NT2/D1 (cell line): ENCODE measurements around the gene EPB41L1.

ENCODE experiments used
- DNase-seq: peaks from one replicate; pipeline ENCODE4 v3.0.0-alpha.2; 2011; ENCODE audit warnings: low read depth, low spot score
- H3K27me3 ChIP-seq: 2 replicates; pipeline ENCODE4 v1.6.0; 2011; ENCODE audit warnings: mild to moderate bottlenecking; ENCODE audit not compliant: insufficient read length, insufficient read depth
- H3K36me3 ChIP-seq: 2 replicates; pipeline ENCODE4 v1.6.1; 2011; ENCODE audit warnings: mild to moderate bottlenecking, low read length, mixed read lengths; ENCODE audit not compliant: insufficient read depth, insufficient read length
- H3K4me1 ChIP-seq: 2 replicates; pipeline ENCODE4 v1.5.1; 2011; ENCODE audit not compliant: insufficient read depth, insufficient read length
- H3K4me3 ChIP-seq: 2 replicates; pipeline ENCODE4 v1.5.1; 2011; ENCODE audit warnings: low read depth; ENCODE audit not compliant: insufficient read length
- H3K9ac ChIP-seq: 2 replicates; pipeline ENCODE4 v1.6.0; 2011; ENCODE audit warnings: low read depth; ENCODE audit not compliant: insufficient read length
- H3K9me3 ChIP-seq: 2 replicates; pipeline ENCODE4 v1.5.1; 2011; ENCODE audit warnings: mild to moderate bottlenecking, low read length; ENCODE audit not compliant: insufficient read depth
- SUZ12 ChIP-seq: IDR thresholded peaks from 2 replicates; pipeline ENCODE4 v1.6.1; 2011; ENCODE audit not compliant: insufficient read length, insufficient read depth; ENCODE audit errors: extremely low read depth
- YY1 ChIP-seq: IDR thresholded peaks from 2 replicates; pipeline ENCODE4 v1.6.1; 2011; ENCODE audit not compliant: insufficient read length, insufficient read depth
- ZNF274 ChIP-seq: IDR thresholded peaks from 2 replicates; pipeline ENCODE4 v1.6.1; 2011; ENCODE audit warnings: mild to moderate bottlenecking, low read depth, low read length

The EPB41L1 gene

DNA sequence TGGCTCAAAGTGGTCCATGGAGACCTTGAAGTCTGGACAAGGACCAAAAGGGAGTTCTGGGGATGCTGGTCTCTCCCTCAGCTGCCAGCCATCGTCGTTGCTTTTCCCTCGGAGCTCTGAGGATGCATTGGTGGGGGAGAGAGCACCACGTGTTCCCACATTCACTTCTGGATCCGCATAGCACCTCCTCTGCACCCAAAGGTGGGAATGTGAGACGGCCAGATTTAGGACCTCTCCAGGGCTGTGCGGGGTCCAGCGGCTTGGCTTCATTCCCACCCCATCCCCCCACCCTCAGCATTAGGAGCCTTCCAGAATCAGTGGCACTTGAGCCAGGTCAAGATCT is 1.1 kb downstream of the EPB41L1 start:
- Histone ChIP-seq H3K4me1 (peaks cover 23% of the 10 kb centered on the region), H3K9ac (peak overlapping the region; percentile 77), H3K27me3 (peaks cover 5% of the 10 kb centered on the region), H3K9me3 (no peaks in the 10 kb centered on the region), H3K36me3 (no peaks in the 10 kb centered on the region), H3K4me3 (peak overlapping the region; percentile 72)
- TF ChIP-seq YY1, result no peak
- no peak for TF ChIP-seq ZNF274
- no peak for DNase-seq

- Histone ChIP-seq H3K27me3 (peaks cover 5% of the 10 kb centered on the region), H3K4me1 (peaks cover 19% of the 10 kb centered on the region), H3K9me3 (no peaks in the 10 kb centered on the region), H3K4me3 (no peak overlapping the region), H3K36me3 (no peaks in the 10 kb centered on the region), H3K9ac (no peak overlapping the region)
- no peak for DNase-seq
- no peak for TF ChIP-seq ZNF274
These were observed 1.5 kb downstream of the EPB41L1 start for GRCh38 chr20:36155991-36156390.

DNA sequence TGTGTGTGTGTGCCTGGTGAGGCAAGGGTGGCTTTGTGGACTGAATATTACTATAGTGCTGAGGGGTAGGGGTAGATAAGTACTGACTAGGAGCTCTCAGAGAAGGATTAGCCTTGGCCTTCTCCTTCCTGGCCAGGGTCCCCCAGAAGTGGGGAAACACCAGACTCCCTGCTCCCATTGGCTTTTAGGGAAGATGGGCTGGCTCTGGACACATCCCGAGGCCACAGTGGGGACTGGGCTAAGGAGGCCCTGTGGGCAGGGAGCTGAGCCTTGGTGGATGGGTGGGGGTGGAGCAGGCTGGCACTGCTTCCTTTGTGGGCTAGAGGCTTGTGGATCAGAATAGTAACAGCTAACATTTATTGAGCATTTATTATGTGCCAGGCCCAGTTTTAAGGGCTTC is 3.1 kb downstream of the EPB41L1 start:
- peaks cover 18% of the 10 kb centered on the region for H3K4me1 ChIP-seq
- TF ChIP-seq YY1, result no peak
- no peak for DNase-seq

GRCh38 chr20:36158160-36158741 is 3.7 kb downstream of the EPB41L1 start:
- Histone ChIP-seq H3K4me1 (peaks cover 17% of the 10 kb centered on the region), H3K4me3 (no peak overlapping the region), H3K36me3 (no peaks in the 10 kb centered on the region), H3K9ac (no peak overlapping the region), H3K27me3 (peaks cover 5% of the 10 kb centered on the region), H3K9me3 (no peaks in the 10 kb centered on the region)
- DNase-seq, result no peak
- no peak for TF ChIP-seq YY1

More for the DNA sequence above, 3.1 kb downstream of the EPB41L1 start:
- H3K9me3 ChIP-seq, result no peaks in the 10 kb centered on the region
- peaks cover 5% of the 10 kb centered on the region for H3K27me3 ChIP-seq
- H3K4me3 ChIP-seq, result no peak overlapping the region
- no peak overlapping the region for H3K9ac ChIP-seq
- no peaks in the 10 kb centered on the region for H3K36me3 ChIP-seq

DNA sequence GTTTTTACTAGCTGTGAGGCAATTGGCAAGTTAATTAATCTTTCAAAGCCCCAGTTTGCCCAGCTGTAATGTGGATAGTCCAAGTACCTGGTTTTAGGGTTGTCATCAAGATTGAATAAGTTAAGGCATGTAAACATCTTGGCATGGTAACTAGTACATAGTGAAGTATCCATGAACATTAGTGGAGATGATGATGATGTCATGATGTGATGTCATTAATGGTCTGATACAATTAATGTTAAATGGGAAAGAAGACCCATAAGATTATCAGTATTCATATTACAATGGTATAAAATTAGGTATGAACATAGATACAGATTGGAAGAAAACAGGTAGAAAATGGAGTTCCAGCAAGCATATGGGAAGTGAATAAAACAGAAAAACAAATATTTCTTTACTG is 5.3 kb downstream of the EPB41L1 start:
- no peaks in the 10 kb centered on the region for H3K36me3 ChIP-seq
- H3K4me1 ChIP-seq, result peaks cover 9% of the 10 kb centered on the region
- no peak for TF ChIP-seq YY1
- TF ChIP-seq SUZ12, result no peak
- TF ChIP-seq ZNF274, result no peak
- peaks cover 5% of the 10 kb centered on the region for H3K27me3 ChIP-seq
- no peaks in the 10 kb centered on the region for H3K9me3 ChIP-seq
- H3K4me3 ChIP-seq, result no peak overlapping the region
- no peak for DNase-seq
- H3K9ac ChIP-seq, result no peak overlapping the region

- no peak for TF ChIP-seq YY1
- no peak for TF ChIP-seq SUZ12
- TF ChIP-seq ZNF274, result no peak
- H3K9me3 ChIP-seq, result no peaks in the 10 kb centered on the region
- H3K9ac ChIP-seq, result no peak overlapping the region
- no peaks in the 10 kb centered on the region for H3K27me3 ChIP-seq
- no peak overlapping the region for H3K4me3 ChIP-seq
- H3K4me1 ChIP-seq, result no peaks in the 10 kb centered on the region
- no peaks in the 10 kb centered on the region for H3K36me3 ChIP-seq
- no peak for DNase-seq
These were observed 7.9 kb downstream of the EPB41L1 start for GRCh38 chr20:36162272-36162966.

DNA sequence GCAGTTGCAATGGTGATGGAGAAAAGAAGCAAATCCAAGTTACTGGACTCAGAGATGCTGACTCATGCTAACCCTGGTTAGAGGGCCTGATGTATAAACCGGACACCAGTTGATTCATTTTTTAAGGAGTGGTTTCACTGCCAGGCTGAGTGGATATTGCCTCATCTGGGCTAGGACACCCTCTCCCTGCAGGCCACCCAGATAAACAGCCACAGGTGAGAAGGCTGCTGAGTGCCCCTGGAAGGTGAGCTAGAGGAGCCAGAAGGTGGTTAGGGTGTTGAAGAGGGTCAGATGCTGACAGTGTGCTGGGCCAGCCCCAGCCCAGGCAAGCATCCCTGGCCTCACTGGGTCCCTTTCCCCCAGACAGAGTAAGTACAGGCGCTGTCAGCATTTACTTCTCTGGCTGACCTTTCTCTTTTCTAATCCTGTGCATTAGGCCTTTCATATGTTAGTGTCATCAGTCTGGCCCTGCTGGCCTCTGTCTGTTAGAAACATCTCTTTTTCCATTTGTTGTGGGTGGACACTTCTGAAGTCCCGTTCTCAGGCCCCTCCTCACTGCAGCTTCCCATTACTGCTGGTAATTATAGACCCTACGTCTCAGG is 13.5 kb downstream of the EPB41L1 start:
- H3K4me1 ChIP-seq, result peaks cover 7% of the 10 kb centered on the region
- no peaks in the 10 kb centered on the region for H3K36me3 ChIP-seq
- TF ChIP-seq ZNF274, result no peak
- no peak for TF ChIP-seq YY1
- no peak for TF ChIP-seq SUZ12
- H3K9me3 ChIP-seq, result no peaks in the 10 kb centered on the region
- H3K27me3 ChIP-seq, result no peaks in the 10 kb centered on the region
- no peak for DNase-seq
- no peak overlapping the region for H3K9ac ChIP-seq
- no peak overlapping the region for H3K4me3 ChIP-seq
